ENCODE results near the gene NT5DC4. TPM values are rescaled to one million over a fixed set of nuclear protein-coding genes. Genes with fewer than 3 reads are reported as not detected.

NT5DC4 gene
- total RNA-seq, 4 donors from 2014 or later = not detected

DNA sequence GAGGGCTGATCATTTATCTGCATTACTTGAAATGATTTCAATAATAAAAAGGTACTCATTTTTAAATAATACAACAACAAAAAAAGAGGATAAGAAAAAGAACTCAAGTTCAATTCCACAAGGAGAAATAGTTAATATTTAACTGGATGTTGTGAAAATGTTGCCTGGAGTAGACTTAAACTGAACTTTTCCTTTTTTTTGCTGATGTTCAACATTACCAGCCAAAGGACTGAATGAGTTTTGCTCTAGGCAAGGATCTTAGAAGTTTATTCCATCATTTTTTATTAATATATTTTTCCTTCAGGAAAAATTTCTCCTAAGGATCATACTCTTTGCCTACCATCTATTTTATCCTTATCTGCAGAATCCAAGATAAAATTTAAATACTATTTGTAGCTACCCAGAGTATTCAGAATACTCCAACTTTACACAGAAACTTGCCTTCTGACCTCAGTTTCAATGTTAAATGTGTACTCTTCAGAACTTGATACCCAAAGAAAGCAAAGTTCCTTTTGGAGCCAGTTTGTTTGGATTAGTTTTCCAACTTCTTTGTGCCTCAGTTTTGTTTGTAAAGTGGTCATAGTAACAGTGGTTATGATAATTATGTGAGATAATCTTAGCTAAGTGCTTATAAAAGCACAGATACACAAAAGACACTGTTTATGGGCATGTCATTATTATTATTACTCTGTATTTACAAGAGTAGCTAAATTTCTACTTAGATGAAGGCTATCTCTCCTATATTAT, 30.8 kb downstream of the NT5DC4 start:
- H3K27ac ChIP-seq (replicated peaks in 1 of 4) = peak overlapping the region in 3 of 4 donors; percentile 28 to 51 (median 30)
- no peak overlapping the region for H3K4me3 ChIP-seq
- H3K4me1 ChIP-seq = peaks cover 0 to 37% (median 31%) of the 10 kb centered on the region in 4 donors
- intact Hi-C loops (cut with DNase I) = loop anchor here (5.0 kb wide), 1 partner anchor 206 kb away; no protein-coding TSS in a partner anchor
- no peaks in the 10 kb centered on the region for H3K9me3 ChIP-seq
- H3K27me3 ChIP-seq = no peaks in the 10 kb centered on the region
- TF ChIP-seq, protein P1, sequence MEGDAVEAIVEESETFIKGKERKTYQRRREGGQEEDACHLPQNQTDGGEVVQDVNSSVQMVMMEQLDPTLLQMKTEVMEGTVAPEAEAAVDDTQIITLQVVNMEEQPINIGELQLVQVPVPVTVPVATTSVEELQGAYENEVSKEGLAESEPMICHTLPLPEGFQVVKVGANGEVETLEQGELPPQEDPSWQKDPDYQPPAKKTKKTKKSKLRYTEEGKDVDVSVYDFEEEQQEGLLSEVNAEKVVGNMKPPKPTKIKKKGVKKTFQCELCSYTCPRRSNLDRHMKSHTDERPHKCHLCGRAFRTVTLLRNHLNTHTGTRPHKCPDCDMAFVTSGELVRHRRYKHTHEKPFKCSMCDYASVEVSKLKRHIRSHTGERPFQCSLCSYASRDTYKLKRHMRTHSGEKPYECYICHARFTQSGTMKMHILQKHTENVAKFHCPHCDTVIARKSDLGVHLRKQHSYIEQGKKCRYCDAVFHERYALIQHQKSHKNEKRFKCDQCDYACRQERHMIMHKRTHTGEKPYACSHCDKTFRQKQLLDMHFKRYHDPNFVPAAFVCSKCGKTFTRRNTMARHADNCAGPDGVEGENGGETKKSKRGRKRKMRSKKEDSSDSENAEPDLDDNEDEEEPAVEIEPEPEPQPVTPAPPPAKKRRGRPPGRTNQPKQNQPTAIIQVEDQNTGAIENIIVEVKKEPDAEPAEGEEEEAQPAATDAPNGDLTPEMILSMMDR (IDR thresholded peaks at IDR 0.05) = no peak
- TF ChIP-seq EP300 (IDR thresholded peaks at IDR 0.05) (no peak), POLR2AphosphoS5 (IDR thresholded peaks at IDR 0.05) (no peak), POLR2A (IDR thresholded peaks at IDR 0.05; ENCODE audit: low read depth) (no peak)
- no peaks in the 10 kb centered on the region for H3K36me3 ChIP-seq
- no peak for DNase-seq (ENCODE audit: extremely low spot score)

GRCh38 chr2:112752667-112753066, 31.8 kb downstream of the NT5DC4 start:
- no peak for DNase-seq (ENCODE audit: extremely low spot score)
- no peaks in the 10 kb centered on the region for H3K27me3 ChIP-seq
- TF ChIP-seq POLR2AphosphoS5 (IDR thresholded peaks at IDR 0.05) = no peak
- no peak for TF ChIP-seq POLR2A (IDR thresholded peaks at IDR 0.05; ENCODE audit: low read depth)
- TF ChIP-seq EP300 (IDR thresholded peaks at IDR 0.05) = no peak
- TF ChIP-seq, protein P1 (IDR thresholded peaks at IDR 0.05) = no peak
- no peaks in the 10 kb centered on the region for H3K36me3 ChIP-seq
- intact Hi-C loops (cut with DNase I) = loop anchor here (5.0 kb wide), 1 partner anchor 205 kb away; no protein-coding TSS in a partner anchor
- 77% methylated on average over 4 of the region's 4 CpGs for WGBS
- H3K27ac ChIP-seq (replicated peaks in 1 of 4) = peak overlapping the region in 1 of 4 donors; percentile 8
- H3K9me3 ChIP-seq = no peaks in the 10 kb centered on the region
- no peak overlapping the region for H3K4me3 ChIP-seq
- H3K4me1 ChIP-seq = peaks cover 0 to 46% (median 36%) of the 10 kb centered on the region in 4 donors

GRCh38 chr2:112754564-112754963, 33.7 kb downstream of the NT5DC4 start:
- peaks cover 0 to 57% (median 48%) of the 10 kb centered on the region in 4 donors for H3K4me1 ChIP-seq
- H3K36me3 ChIP-seq = no peaks in the 10 kb centered on the region
- WGBS = 96% methylated on average over 1 of the region's 1 CpG
- no peak for DNase-seq (ENCODE audit: extremely low spot score)
- TF ChIP-seq, protein P1 (IDR thresholded peaks at IDR 0.05) = no peak
- TF ChIP-seq POLR2AphosphoS5 (IDR thresholded peaks at IDR 0.05) (no peak), EP300 (IDR thresholded peaks at IDR 0.05) (no peak), POLR2A (IDR thresholded peaks at IDR 0.05; ENCODE audit: low read depth) (no peak)
- no peak overlapping the region for H3K4me3 ChIP-seq
- no peaks in the 10 kb centered on the region for H3K9me3 ChIP-seq
- no peak overlapping the region for H3K27ac ChIP-seq (replicated peaks in 1 of 4)
- intact Hi-C loops (cut with DNase I) = loop anchor here (5.0 kb wide), 1 partner anchor 203 kb away; no protein-coding TSS in a partner anchor
- no peaks in the 10 kb centered on the region for H3K27me3 ChIP-seq

DNA sequence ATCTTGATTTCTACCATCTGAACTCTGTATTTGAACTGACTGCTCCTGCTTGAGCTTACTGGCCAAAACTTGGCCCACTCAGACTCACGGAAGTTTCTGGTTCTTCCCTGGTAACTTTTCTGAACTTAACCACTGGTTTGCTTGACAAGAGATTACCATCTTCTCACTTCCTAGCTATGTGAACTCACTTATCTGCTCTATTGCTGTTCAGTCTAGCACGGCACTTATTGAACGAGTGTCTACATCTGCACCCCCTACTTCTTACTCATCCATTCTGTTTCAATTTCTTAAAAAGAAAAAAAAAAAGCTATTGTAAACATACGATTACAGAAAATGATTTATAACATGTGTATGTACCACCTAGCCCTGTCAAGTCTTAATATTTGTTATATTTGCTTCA, 34.6 kb downstream of the NT5DC4 start:
- 88% methylated on average over 4 of the region's 4 CpGs for WGBS
- DNase-seq (ENCODE audit: extremely low spot score) = no peak
- intact Hi-C loops (cut with DNase I) = no loop called here
- H3K27ac ChIP-seq (replicated peaks in 1 of 4) = no peak overlapping the region
- no peak overlapping the region for H3K4me3 ChIP-seq
- peaks cover 0 to 49% (median 43%) of the 10 kb centered on the region in 4 donors for H3K4me1 ChIP-seq
- TF ChIP-seq EP300 (IDR thresholded peaks at IDR 0.05) (no peak), POLR2AphosphoS5 (IDR thresholded peaks at IDR 0.05) (no peak), POLR2A (IDR thresholded peaks at IDR 0.05; ENCODE audit: low read depth) (no peak)
- TF ChIP-seq, protein P1 (IDR thresholded peaks at IDR 0.05) = no peak
- no peaks in the 10 kb centered on the region for H3K9me3 ChIP-seq
- no peaks in the 10 kb centered on the region for H3K27me3 ChIP-seq
- H3K36me3 ChIP-seq = no peaks in the 10 kb centered on the region
